Kidney (tissue), 14 donors: ENCODE data around the gene UBAP1. TPM values are rescaled to one million over a fixed set of nuclear protein-coding genes. Genes with fewer than 3 reads are reported as not detected.
"Not testable (repeated sequence)": the region's sequence is repeated elsewhere in the genome, so short reads cannot be mapped to it uniquely, and the experiment has no call there.

Experiments
- DNase-seq, 5 donors: peaks; one replicate each; pipeline ENCODE4 v3.0.0-alpha.2; 2013 to 2020
- FAIRE-seq: peaks from 2 replicates; lab custom pipeline; 2012; peaks lifted over from hg19 to GRCh38; lab: Jason Lieb, UNC
- H3K27ac ChIP-seq, 2 donors: one replicate each; pipeline ENCODE4 v1.7.0; 2013; ENCODE audit warnings: low read depth in 2 of 2, low read length in 2 of 2, inconsistent platforms in 1 of 2
- H3K27me3 ChIP-seq: one replicate; pipeline ENCODE4 v1.7.1; 2013; ENCODE audit warnings: low read length, inconsistent platforms; ENCODE audit not compliant: control insufficient read depth, insufficient read depth
- H3K36me3 ChIP-seq, 3 donors: one replicate each; pipeline versions ENCODE4 v1.7.0 to v1.7.1; 2013; ENCODE audit warnings: low read length in 3 of 3, control low read depth in 1 of 3, inconsistent platforms in 1 of 3; ENCODE audit not compliant: insufficient read depth in 3 of 3, control insufficient read depth in 2 of 3
- H3K4me1 ChIP-seq, 3 donors: one replicate each; pipeline versions ENCODE4 v1.7.0 to v1.7.1; 2013; ENCODE audit warnings: low read length in 3 of 3, inconsistent platforms in 1 of 3, low read depth in 1 of 3; ENCODE audit not compliant: control insufficient read depth in 2 of 3, insufficient read depth in 2 of 3
- H3K4me3 ChIP-seq, 3 donors: one replicate each; pipeline versions ENCODE4 v1.7.0 to v1.8.1; 2013; ENCODE audit warnings: low read length in 3 of 3, control low read depth in 1 of 3, inconsistent platforms in 1 of 3
- H3K9ac ChIP-seq, 3 donors: one replicate each; pipeline versions ENCODE4 v1.7.0 to v1.7.1; 2013; ENCODE audit warnings: low read length in 3 of 3, control low read depth in 1 of 3, inconsistent platforms in 1 of 3
- H3K9me3 ChIP-seq, 3 donors: one replicate each; pipeline versions ENCODE4 v1.7.0 to v1.7.1; 2013; ENCODE audit warnings: low read length in 3 of 3, control low read depth in 1 of 3, inconsistent platforms in 1 of 3; ENCODE audit not compliant: control insufficient read depth in 2 of 3, insufficient read depth in 1 of 3
- CTCF ChIP-seq: IDR thresholded peaks from 3 replicates; pipeline ENCODE4 v1.5.1; 2012; ENCODE audit warnings: mild to moderate bottlenecking, moderate library complexity, borderline replicate concordance; ENCODE audit not compliant: insufficient read depth; ENCODE audit errors: extremely low read depth
- intact Hi-C: fragments of 100-400 bp; cut with DNase I; formaldehyde crosslinking; loops from one replicate; pipeline ENCODE4 v1.11.1; 2022
- polyA plus RNA-seq: library from polyadenylated mRNA; stranded (reverse); fragments of 350-450 nt; fragmentation: Illumina TruSeq; extraction: RNeasy Lipid Tissue Mini Kit (QIAGEN cat#74804); gene quantifications from one replicate; pipeline ENCODE4 v1.2.3, GENCODE V29; 2014; ENCODE audit warnings: low read depth, low replicate concordance; ENCODE audit not compliant: insufficient read depth
- total RNA-seq: library from RNA; stranded (reverse); fragmentation: NEBNext Ultra II Directional; extraction: Animal tissue kit (Norgen Biotek cat#: 25700); gene quantifications from one replicate; pipeline ENCODE4 v1.2.1, GENCODE V29; 2021
- donor health status: control.
- donor health status: control.
- donor health status: control.
- donor health status: control.
- donor health status: control.
- donor health status: DM: yes; HTN: yes; CAD: no.
- donor health status: Normal renal cell carcinoma (clear cell type).

Gene UBAP1
- total and polyA plus RNA-seq, 2 donors from 2014 or later: 39.4 to 53.8 TPM

DNA sequence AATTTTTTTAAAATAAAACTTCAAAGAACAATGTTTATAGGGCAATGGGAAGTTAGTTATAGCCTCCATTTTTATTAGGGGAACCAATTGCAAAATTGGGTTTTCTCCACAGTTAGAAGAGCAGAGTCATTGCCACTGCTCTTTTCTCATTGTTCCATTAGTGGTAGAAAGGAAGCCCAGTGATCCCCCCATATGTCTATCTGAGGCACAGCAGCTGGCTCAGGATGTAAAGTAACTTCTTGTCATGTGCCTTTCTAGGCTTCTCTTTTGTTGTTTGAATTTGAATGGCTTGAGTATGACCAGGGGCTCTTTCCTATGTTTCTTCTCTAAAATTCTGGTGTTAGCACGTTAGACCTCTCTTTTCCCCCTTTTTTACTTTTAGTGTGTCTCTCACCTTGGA lies 61.2 kb downstream of the UBAP1 start:
- FAIRE-seq (no peak), DNase-seq (no peak)
- Histone ChIP-seq H3K4me3 (no peak overlapping the region), H3K27me3 (no peaks in the 10 kb centered on the region), H3K9ac (no peak overlapping the region), H3K36me3 (peaks cover 0 to 19% (median 18%) of the 10 kb centered on the region in 3 donors), H3K4me1 (no peaks in the 10 kb centered on the region), H3K27ac (no peak overlapping the region), H3K9me3 (no peaks in the 10 kb centered on the region)
- TF ChIP-seq CTCF: no peak
- intact Hi-C loops: no loop called here

GRCh38 chr9:34242830-34243229 lies 64.0 kb downstream of the UBAP1 start:
- peaks cover 0 to 16% (median 12%) of the 10 kb centered on the region in 3 donors for H3K36me3 ChIP-seq
- DNase-seq: no peak
- no peak overlapping the region for H3K9ac ChIP-seq
- no peak for FAIRE-seq
- H3K27me3 ChIP-seq: no peaks in the 10 kb centered on the region
- no peaks in the 10 kb centered on the region for H3K9me3 ChIP-seq
- H3K4me3 ChIP-seq: no peak overlapping the region
- H3K4me1 ChIP-seq: no peaks in the 10 kb centered on the region
- intact Hi-C loops: no loop called here
- no peak overlapping the region for H3K27ac ChIP-seq
- TF ChIP-seq CTCF: no peak

DNA sequence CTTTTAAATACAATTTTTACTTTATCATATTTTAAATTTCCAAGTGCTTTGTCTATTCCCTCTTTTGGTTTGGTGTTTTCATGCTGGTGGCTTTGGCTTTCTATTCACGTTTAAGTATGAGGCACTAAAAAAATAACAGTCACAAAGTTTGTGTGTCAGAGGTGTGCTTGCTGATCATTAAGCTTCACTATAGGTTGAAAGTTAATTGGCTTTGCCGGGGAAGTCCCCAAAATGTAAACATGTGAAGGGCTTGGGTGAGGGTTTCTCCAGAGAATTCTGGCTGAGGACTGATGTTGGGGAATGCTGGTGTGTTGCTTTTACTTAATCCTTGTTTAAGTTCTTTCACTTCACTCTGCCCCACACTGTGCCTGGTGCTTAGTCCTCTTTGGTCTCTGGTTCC lies 66.4 kb downstream of the UBAP1 start:
- H3K27me3 ChIP-seq, intact Hi-C loops, H3K9ac ChIP-seq, FAIRE-seq, H3K27ac ChIP-seq, H3K4me1 ChIP-seq, DNase-seq, H3K9me3 ChIP-seq, H3K4me3 ChIP-seq: not testable (repeated sequence)
- H3K36me3 ChIP-seq: peaks cover 0 to 30% (median 25%) of the 10 kb centered on the region in 3 donors

DNA sequence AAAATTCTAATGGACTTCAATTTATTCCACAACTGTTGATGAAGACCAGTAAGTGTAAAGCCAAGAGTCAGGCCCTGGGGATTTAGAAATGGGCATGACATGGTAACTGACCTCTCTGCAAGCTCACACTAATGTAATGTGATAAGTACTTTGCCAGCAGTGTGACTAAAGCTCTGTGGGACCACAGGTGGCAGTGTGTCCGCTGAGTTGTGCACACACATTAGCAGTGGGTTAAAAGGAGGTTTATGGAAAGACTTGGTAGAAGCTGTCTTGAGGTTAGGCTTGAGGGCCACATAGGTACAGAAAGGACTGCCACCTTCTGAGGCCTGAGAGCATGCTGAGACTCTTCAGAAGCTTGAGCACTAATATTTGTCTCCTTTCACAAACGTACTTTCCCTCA lies 67.6 kb downstream of the UBAP1 start:
- Histone ChIP-seq H3K9ac (no peak overlapping the region), H3K4me3 (no peak overlapping the region), H3K36me3 (peaks cover 0 to 36% (median 29%) of the 10 kb centered on the region in 3 donors), H3K9me3 (no peaks in the 10 kb centered on the region), H3K4me1 (peaks cover 0 to 2% (median 0%) of the 10 kb centered on the region in 3 donors), H3K27ac (no peak overlapping the region), H3K27me3 (no peaks in the 10 kb centered on the region)
- no peak for TF ChIP-seq CTCF
- DNase-seq (no peak), FAIRE-seq (no peak)
- intact Hi-C loops: no loop called here

GRCh38 chr9:34247782-34248181 lies 68.9 kb downstream of the UBAP1 start:
- H3K27ac ChIP-seq, FAIRE-seq, H3K9me3 ChIP-seq, intact Hi-C loops, H3K4me3 ChIP-seq, H3K9ac ChIP-seq, H3K27me3 ChIP-seq, DNase-seq, H3K4me1 ChIP-seq: not testable (repeated sequence)
- H3K36me3 ChIP-seq: peaks cover 0 to 33% (median 28%) of the 10 kb centered on the region in 3 donors
